Immature natural killer cell (primary cell): ENCODE measurements around the gene C9orf50. TPM values are rescaled to one million over a fixed set of nuclear protein-coding genes. Genes with fewer than 3 reads are reported as not detected.
A peak's percentile ranks its signal among the peaks of the same experiment; 100 is the strongest.
"Not testable (repeated sequence)": the region's sequence is repeated elsewhere in the genome, so short reads cannot be mapped to it uniquely, and the experiment has no call there.

Experiments
- DNase-seq, 3 donors: peaks; one replicate each; pipeline ENCODE4 v3.0.0; 2022; ENCODE audit warnings: mixed read lengths in 1 of 3
- H3K27ac Mint-ChIP-seq, 6 donors: one replicate each; pipeline ENCODE4 v1.8.0; 2020; ENCODE audit warnings: mixed read lengths in 6 of 6, mild to moderate bottlenecking in 5 of 6, inconsistent platforms in 4 of 6, moderate library complexity in 3 of 6
- H3K27me3 Mint-ChIP-seq, 3 donors: one replicate each; pipeline ENCODE4 v1.8.0; 2020 to 2021; ENCODE audit warnings: low read depth in 3 of 3, mild to moderate bottlenecking in 3 of 3, mixed read lengths in 3 of 3, moderate library complexity in 3 of 3, inconsistent platforms in 1 of 3
- H3K36me3 Mint-ChIP-seq, 3 donors: one replicate each; pipeline ENCODE4 v1.8.0; 2020; ENCODE audit warnings: mixed read lengths in 3 of 3, inconsistent platforms in 2 of 3, mild to moderate bottlenecking in 2 of 3
- H3K4me1 Mint-ChIP-seq, 2 donors: one replicate each; pipeline ENCODE4 v1.8.0; 2020; ENCODE audit warnings: inconsistent platforms in 2 of 2, mild to moderate bottlenecking in 2 of 2, mixed read lengths in 2 of 2, moderate library complexity in 1 of 2
- H3K4me3 Mint-ChIP-seq, 5 donors: one replicate each; pipeline ENCODE4 v1.8.0; 2020; ENCODE audit warnings: mild to moderate bottlenecking in 5 of 5, mixed read lengths in 5 of 5, inconsistent platforms in 3 of 5, moderate library complexity in 3 of 5
- H3K9me3 Mint-ChIP-seq, 6 donors: one replicate each; pipeline ENCODE4 v1.8.0; 2020; ENCODE audit warnings: mild to moderate bottlenecking in 6 of 6, mixed read lengths in 6 of 6, inconsistent platforms in 4 of 6, moderate library complexity in 3 of 6
- polyA plus RNA-seq, 3 donors: library from polyadenylated mRNA; unstranded; fragments of 300-500 nt; fragmentation: Illumina TruSeq; gene quantifications; one replicate each; pipeline ENCODE4 v1.2.3, GENCODE V29; 2021

C9orf50 gene
- polyA plus RNA-seq, 3 donors from 2014 or later: not detected

DNA sequence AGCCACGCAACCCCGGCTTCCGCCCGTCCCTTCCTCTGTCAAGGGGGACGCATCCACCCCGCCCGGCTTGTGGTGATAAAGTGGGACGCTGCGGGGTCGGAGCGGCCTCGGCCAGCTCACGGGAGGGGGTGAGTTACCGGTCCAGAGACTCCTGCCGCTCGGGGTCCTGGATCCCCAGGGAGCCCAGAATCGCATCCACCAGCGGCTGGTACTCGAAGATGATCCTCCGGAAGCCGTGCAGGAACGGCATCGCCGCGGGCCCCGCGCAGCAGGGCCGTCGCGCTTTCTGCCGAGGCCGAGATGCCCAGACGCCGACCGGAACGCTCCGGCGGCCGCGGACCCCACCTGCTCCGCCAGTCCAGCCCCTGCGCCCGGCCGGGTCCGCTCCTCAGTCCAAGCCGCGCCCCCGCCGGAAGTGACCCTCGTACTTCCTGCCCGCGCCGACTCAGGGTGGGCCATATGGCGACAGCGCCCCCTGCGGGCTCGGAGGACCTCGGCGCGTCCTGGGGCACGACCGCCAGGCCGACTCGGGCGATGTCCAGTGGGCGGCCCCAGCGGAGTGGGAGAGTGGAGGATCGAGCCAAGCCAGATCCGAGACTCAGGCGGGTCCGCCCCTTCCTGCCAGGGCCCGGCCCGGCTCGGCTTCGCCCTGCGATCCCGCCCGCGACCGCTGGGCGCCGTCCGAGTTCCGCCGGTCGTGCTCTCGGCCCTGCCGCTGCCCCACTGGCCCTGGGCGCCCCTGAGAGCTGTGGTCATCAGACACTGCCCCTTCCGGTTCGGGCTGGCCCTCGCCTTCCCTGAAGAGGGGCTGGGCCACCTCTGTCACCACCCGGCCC, 21.1 kb upstream of the C9orf50 start, which contains the start of gene ASB6:
TSS of gene ASB6 (minus strand) at position 402 of the 836 bp plus-strand sequence. CDS start at position 250, 152 bp downstream.
- DNase-seq: peak; percentile 95 to 97 (median 96)
- Mint-ChIP-seq H3K4me3 (peak within 1 kb of the TSS; percentile 79 to 86 (median 83)), H3K4me1 (peaks cover 23 to 28% of the 10 kb centered on the region in 2 donors), H3K36me3 (peaks cover 0 to 7% (median 0%) of the 10 kb centered on the region in 3 donors), H3K27me3 (peaks cover 2 to 11% (median 8%) of the 10 kb centered on the region in 3 donors), H3K27ac (peak within 1 kb of the TSS; percentile 61 to 87 (median 82)), H3K9me3 (no peaks in the 10 kb centered on the region)

DNA sequence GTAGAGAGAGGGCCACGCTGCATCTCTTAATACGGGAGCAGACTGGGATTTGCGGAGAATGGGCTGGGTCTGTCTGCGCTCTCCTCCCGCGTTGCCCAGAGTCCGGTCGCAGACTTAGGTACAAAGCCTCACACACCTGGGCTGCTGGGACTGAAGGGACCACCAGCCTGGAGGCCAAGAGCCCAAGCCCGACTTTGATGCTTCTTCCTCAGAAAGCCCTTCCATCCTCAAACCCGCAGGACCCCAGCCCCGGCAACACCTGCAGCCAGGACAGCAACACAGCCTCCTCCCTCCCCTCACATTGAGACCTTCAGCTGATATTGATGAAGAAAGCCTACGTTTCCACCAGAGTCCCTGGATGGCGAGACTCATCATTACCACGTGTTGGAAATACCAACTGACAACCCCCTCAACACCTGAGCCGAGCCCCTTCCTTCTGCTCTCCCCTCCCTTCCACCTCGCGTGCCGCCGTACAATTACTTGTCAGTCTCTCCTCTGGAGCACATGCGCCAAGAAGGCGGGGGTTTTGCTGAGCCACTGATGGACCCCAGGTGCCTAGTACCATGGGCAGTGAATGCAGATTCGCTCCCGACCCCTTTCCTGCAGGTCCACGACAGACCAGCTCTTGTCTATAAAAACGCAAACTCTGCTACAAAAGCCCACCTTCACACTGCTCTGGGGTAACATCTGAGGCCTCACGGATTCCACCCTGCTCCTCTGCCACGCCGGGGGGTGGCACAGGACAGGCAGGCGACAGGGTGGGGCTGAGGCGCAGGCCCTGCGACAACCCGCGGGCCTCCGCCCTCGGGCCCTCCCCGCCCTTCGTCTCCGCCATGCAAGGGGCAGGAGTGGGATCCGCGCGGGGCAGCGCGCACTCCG, 20.2 kb upstream of the C9orf50 start:
- Mint-ChIP-seq H3K27ac (peak overlapping the region; percentile 40 to 82 (median 76)), H3K9me3 (no peaks in the 10 kb centered on the region), H3K36me3 (peaks cover 0 to 7% (median 0%) of the 10 kb centered on the region in 3 donors), H3K4me3 (peak overlapping the region; percentile 79 to 86 (median 83)), H3K4me1 (peaks cover 23 to 28% of the 10 kb centered on the region in 2 donors), H3K27me3 (peaks cover 2 to 11% (median 8%) of the 10 kb centered on the region in 3 donors)
- DNase-seq: no peak

DNA sequence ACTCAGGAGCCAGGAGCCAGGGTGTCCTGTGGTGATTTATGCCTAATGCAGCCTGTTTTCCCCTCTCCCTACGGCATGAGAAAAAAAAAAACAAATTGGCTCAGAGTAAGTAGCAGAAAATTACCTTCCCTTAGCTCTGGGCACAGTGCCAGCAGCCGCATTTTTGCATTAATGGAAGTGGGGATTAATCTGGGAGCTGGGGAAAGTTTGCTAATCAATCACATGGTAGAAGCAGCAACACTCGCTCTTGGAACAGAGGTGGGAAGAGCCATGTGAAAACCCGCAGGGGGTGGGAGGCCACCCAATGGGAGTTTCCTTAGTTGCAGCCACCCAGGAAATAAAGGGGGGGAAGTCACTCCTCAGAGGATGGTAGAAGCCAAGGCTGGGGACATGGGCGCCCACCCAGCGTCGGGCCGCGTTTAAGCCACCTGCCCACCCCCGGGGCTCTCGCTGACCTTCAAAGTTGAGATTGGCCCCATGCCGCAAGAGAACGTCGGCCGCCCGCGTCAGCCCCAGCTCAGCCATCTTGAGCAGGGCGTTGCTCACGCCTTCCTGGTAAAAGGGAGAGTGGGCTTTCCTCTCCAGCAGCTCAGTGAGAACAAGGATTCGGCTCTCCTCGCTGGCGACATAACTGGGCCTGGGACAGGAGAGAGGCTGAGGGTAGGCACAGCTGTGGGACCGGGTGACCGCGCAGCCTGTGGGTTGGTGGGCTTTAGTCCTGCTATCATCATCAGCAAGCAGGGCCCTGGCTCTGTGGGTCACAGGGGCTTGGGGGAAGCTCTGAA, 19.4 kb upstream of the C9orf50 start:
- no peaks in the 10 kb centered on the region for H3K9me3 Mint-ChIP-seq
- peak overlapping the region; percentile 51 to 86 (median 83) for H3K4me3 Mint-ChIP-seq
- peaks cover 2 to 11% (median 8%) of the 10 kb centered on the region in 3 donors for H3K27me3 Mint-ChIP-seq
- peak overlapping the region in 3 of 6 donors; percentile 73 to 80 (median 76) for H3K27ac Mint-ChIP-seq
- no peak for DNase-seq
- H3K4me1 Mint-ChIP-seq: peaks cover 23 to 28% of the 10 kb centered on the region in 2 donors
- peaks cover 0 to 7% (median 0%) of the 10 kb centered on the region in 3 donors for H3K36me3 Mint-ChIP-seq

DNA sequence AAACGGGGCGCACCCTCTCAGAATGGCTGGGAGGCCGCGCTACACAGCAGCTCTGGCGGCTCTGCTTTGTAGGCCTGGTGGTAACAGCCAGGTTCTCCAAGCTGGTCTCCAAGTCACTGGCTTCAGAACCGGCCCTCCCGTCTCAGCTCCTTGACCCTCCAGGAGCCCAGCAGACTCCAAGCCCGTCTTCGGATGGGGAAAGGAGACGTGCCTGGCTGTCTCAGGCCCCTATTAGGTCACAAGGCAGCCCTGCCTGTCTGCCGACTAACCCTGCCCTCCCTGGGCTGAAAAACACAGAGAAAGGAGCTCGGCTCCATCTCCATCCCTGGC, 18.8 kb upstream of the C9orf50 start:
- H3K9me3 Mint-ChIP-seq: no peaks in the 10 kb centered on the region
- H3K27ac Mint-ChIP-seq: peak overlapping the region in 1 of 6 donors; percentile 34
- peak overlapping the region; percentile 51 to 86 (median 83) for H3K4me3 Mint-ChIP-seq

DNA sequence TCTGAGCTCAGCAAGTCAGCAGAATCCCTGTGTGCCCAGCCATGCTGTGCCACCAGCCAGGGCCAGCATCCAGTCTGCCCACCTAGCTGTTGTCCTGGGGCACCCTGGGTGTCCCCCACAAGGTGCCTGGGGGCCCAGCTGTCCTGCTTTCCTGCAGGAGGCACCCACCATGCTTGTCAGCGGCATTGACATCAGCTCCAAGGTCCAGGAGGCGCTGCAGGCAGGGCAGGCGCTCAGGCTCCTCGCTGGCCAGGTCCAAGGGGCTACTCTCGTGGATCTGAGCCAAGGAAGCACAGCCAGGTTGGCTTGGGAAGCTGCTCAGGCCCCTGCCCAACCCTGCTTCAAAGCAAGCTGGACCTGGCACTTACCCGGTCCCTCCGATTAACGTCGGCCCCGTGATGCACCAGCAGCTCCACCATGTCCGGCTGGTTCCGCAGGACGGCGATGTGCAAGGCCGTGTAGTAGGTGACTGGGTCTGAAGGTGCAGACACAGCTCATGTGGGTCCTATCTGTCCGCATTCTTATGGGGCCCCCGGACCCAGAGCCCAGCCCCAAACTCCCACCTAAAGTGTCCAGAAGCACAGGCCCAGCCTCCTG, 18.2 kb upstream of the C9orf50 start:
- peak overlapping the region in 1 of 5 donors; percentile 79 for H3K4me3 Mint-ChIP-seq
- no peaks in the 10 kb centered on the region for H3K9me3 Mint-ChIP-seq
- H3K27me3 Mint-ChIP-seq: peaks cover 2 to 10% (median 7%) of the 10 kb centered on the region in 3 donors
- H3K27ac Mint-ChIP-seq: no peak overlapping the region
- H3K4me1 Mint-ChIP-seq: peaks cover 23 to 28% of the 10 kb centered on the region in 2 donors
- H3K36me3 Mint-ChIP-seq: peaks cover 0 to 13% (median 0%) of the 10 kb centered on the region in 3 donors
- no peak for DNase-seq

More for the DNA sequence above, 18.8 kb upstream of the C9orf50 start:
- peaks cover 23 to 28% of the 10 kb centered on the region in 2 donors for H3K4me1 Mint-ChIP-seq
- peaks cover 2 to 10% (median 7%) of the 10 kb centered on the region in 3 donors for H3K27me3 Mint-ChIP-seq
- H3K36me3 Mint-ChIP-seq: peaks cover 0 to 12% (median 0%) of the 10 kb centered on the region in 3 donors
- DNase-seq: no peak

DNA sequence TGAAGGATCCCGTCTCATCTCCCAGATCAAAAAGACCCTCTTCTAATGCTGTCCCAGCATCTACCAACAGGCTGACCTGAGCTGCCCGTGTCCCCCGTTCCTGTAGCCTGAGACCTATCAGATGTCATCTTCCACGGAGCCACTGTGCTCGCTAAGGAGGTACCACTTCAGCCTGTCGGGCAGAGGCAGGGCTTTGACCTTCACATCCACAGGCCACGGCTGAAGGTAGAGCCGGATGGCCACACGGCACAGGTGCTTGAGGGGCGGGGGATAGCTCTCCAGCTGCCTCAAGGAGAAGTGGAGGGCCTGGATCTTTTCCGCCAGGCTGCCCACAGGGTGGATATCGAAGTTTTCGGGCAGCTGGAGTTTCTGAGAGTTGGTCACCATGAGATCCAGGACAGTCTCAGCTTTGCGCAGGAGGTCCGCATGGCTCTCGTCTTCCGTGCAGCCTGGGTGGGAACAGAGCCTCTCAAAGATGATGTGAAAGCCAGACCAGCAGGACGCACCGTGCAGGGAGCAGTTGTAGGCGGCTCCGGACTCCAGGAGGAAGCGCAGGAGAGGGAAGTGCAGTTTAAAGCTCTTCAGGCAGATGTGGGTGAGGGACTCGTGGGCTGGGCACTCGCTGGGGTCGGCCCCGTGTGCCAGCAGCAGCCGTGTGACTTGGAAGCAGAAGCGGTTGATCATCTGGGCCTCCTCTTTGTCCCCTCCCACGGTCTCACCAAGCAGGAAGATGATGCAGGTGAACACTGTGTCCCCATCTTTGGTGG, 17.0 kb upstream of the C9orf50 start:
- no peaks in the 10 kb centered on the region for H3K9me3 Mint-ChIP-seq
- H3K27me3 Mint-ChIP-seq: peaks cover 2 to 10% (median 7%) of the 10 kb centered on the region in 3 donors
- no peak overlapping the region for H3K27ac Mint-ChIP-seq
- peaks cover 23 to 28% of the 10 kb centered on the region in 2 donors for H3K4me1 Mint-ChIP-seq
- H3K4me3 Mint-ChIP-seq: peak overlapping the region in 2 of 5 donors; percentile 17 to 59
- DNase-seq: no peak
- peaks cover 0 to 13% (median 0%) of the 10 kb centered on the region in 3 donors for H3K36me3 Mint-ChIP-seq

DNA sequence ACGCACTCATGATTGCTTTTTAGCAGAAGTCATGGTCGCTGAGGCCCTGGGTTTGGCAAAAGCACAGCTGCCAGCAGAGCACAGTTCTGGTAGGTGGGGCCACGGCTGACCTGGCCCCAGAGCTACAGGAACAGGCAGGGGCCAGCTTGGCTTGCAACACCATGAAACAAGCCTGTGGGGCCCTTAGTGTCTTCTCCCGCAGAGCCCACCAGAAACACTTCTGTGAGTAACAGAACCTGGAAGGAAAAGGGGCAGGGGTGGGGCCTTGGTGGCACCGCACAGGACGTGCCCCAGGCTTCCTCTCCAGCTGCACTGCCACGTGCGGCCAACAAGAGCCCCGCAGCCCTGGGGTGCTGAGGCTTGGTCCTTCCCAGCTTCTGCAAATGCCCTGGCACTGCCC, 16.2 kb upstream of the C9orf50 start:
- no peak for DNase-seq
- H3K27me3 Mint-ChIP-seq: peaks cover 2 to 6% (median 3%) of the 10 kb centered on the region in 3 donors
- H3K9me3 Mint-ChIP-seq: no peaks in the 10 kb centered on the region
- peaks cover 24 to 28% of the 10 kb centered on the region in 2 donors for H3K4me1 Mint-ChIP-seq
- H3K36me3 Mint-ChIP-seq: peaks cover 0 to 13% (median 0%) of the 10 kb centered on the region in 3 donors
- H3K4me3 Mint-ChIP-seq: no peak overlapping the region
- no peak overlapping the region for H3K27ac Mint-ChIP-seq

DNA sequence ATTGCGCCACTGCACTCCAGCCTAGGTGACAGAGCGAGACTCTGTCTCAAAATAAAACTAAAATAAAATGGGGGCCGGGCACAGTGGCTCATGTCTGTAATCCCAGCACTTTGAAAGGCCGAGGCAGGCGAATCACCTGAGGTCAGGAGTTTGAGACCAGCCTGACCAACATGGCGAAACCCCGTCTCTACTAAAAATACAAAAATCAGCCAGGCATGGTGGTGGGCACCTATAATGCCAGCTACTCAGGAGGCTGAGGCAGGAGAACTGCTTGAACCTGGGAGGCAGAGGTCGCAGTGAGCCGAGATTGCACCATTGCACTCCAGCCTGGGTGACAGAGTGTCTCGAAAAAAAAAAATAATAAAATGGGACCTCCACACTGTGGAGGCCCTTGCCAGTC, 15.4 kb upstream of the C9orf50 start:
- not testable (repeated sequence) for H3K27me3 Mint-ChIP-seq, H3K9me3 Mint-ChIP-seq, DNase-seq, H3K27ac Mint-ChIP-seq, H3K4me3 Mint-ChIP-seq
- Mint-ChIP-seq H3K36me3 (peaks cover 0 to 13% (median 0%) of the 10 kb centered on the region in 3 donors), H3K4me1 (peaks cover 25 to 26% of the 10 kb centered on the region in 2 donors)

DNA sequence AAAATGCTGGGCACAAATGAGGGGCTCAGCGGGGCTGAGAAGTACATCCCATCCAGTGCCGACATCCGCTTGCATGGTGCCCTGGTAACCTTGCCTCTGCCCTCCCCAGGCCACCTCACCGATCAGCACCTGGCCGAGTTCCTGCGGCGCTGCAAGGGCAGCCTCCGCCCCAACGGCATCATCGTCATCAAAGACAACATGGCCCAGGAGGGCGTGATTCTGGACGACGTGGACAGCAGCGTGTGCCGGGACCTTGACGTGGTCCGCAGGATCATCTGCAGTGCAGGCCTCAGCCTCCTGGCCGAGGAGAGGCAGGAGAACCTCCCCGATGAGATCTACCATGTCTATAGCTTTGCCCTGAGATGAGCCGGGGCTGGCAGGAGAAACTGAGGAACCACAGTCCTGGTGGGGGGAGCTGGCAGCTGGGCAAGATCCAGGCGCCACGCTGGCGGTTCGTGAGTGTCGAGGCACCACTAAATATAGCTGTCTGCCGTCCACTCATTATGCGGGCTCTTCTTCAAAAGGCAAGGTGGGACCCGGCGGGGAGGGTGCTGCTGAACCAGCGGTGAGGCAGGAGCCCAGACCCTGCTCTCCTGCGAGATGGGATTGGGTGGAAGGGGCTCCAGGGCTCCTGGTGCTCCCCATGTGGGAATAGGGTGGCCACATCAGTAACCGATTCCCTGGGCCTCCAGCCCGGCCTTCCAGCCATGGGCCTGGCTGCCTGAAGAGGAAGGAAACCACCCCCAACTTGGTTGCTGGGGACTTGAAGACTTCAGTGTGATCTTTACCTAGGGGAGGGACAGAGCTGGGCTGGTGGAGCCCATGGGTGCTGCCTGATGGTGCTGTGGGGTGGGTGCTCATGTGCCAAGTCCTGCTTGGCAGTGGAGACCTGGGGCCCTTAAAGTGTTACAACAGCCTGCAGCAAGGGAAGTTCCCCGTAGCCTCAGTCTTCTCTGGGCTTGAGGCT, 14.5 kb upstream of the C9orf50 start:
- no peak overlapping the region for H3K4me3 Mint-ChIP-seq
- peaks cover 21 to 24% of the 10 kb centered on the region in 2 donors for H3K4me1 Mint-ChIP-seq
- H3K9me3 Mint-ChIP-seq: no peaks in the 10 kb centered on the region
- peaks cover 0 to 4% (median 0%) of the 10 kb centered on the region in 3 donors for H3K27me3 Mint-ChIP-seq
- peak overlapping the region in 1 of 6 donors; percentile 51 for H3K27ac Mint-ChIP-seq
- H3K36me3 Mint-ChIP-seq: peaks cover 0 to 13% (median 0%) of the 10 kb centered on the region in 3 donors
- no peak for DNase-seq

DNA sequence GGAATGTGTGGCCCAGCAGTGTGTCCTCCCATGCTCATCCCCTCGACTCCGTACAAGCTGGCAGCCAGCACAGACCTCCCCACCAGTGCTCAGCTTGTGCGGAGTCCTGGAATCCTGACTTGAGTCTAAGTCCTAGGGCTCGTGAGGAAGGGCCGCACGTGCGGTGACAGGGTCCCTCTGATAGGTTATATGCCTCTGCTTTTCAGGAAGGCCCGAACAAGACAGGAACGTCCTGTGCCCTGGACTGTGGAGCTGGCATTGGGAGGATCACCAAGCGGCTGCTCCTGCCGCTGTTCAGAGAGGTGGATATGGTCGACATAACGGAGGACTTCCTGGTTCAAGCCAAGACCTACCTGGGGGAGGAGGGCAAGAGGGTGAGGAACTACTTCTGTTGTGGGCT, 12.9 kb upstream of the C9orf50 start:
- peak overlapping the region in 1 of 6 donors; percentile 53 for H3K27ac Mint-ChIP-seq
- peaks cover 0 to 2% (median 0%) of the 10 kb centered on the region in 3 donors for H3K27me3 Mint-ChIP-seq
- peaks cover 0 to 13% (median 0%) of the 10 kb centered on the region in 3 donors for H3K36me3 Mint-ChIP-seq
- H3K4me3 Mint-ChIP-seq: no peak overlapping the region
- no peak for DNase-seq
- H3K9me3 Mint-ChIP-seq: no peaks in the 10 kb centered on the region
- H3K4me1 Mint-ChIP-seq: peaks cover 29 to 30% of the 10 kb centered on the region in 2 donors

DNA sequence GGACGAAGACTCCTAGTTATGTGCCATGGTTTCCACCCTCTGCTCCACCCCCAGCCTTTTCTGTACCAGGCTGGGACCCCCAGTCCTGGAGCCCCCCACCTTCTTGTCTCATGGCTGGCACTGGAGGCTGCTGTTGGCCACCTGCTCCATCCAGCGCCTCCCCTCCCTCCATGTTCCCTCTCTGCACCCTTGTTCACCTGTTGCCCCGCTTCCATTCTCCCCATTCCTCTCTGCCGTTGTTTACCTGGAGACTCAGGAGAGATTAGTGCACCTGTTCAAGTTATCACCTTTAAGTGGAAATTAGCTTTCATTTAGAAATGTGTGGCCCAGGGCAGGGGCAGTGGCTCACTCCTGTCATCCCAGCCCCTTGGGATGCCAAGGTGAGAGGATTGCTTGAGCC, 12.3 kb upstream of the C9orf50 start:
- Mint-ChIP-seq H3K36me3 (peaks cover 0 to 10% (median 0%) of the 10 kb centered on the region in 3 donors), H3K4me1 (peaks cover 32 to 34% of the 10 kb centered on the region in 2 donors), H3K27ac (no peak overlapping the region), H3K27me3 (peaks cover 0 to 2% (median 0%) of the 10 kb centered on the region in 3 donors), H3K9me3 (no peaks in the 10 kb centered on the region), H3K4me3 (no peak overlapping the region)
- no peak for DNase-seq
